Activated T-helper 1 cell treated with anti-CD3 and anti-CD28 coated beads, Interleukin-2, amount 50 U/mL, for 16 hours (primary cell): ENCODE results near the gene RASA3.

Source experiments
- DNase-seq, 2 donors: peaks; one replicate each; pipeline ENCODE4 v3.0.0-alpha.2; 2020; ENCODE audit warnings: low read depth in 1 of 2, low spot score in 1 of 2

The RASA3 gene

DNA sequence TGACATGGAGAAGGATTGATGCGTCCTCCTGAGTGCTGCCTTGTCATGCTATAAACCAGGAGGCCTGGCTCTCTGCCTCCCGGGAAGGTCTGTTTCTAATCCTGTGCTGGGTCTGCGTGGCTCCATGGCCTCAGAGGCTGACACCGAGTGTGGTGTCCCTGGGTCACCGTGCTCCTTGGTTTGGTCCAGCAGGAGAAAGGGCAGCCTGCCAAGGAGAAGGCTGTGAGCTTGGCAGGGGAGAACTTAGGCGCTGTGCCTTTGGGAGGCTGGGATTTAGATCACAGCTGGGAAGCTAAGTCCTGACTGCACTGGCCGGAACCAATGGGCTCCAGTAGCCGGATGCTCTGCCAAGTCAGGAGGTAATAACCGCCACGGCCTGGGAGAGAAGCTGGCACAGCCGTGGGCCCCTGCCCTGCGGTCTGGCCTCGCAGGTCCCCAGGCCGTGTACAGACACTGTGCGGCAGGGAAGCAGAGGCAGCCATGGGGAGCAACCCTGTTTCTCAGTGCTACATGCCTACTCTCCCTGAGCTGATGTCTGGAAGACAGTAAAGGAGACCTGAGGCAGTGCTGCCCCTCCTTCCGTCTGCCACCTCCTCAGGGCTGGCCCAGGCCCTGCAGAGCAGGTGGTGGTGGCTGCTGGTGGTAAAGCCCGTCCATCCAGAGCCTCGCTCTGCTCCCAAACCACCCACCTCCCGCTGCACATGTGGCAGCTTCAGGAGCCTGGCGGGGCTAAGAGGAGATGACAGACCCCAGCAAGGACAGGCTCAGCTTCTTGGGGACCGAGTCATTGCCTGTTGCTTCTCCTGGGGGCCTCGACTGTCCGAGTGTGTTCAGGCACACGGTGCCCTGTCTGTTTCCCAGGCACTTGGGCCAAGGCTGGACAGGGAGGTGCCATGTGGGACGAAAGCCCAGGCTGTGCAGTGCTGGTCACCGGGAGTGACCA lies 203.5 kb downstream of the RASA3 start:
- DNase-seq: no peak
